ENCODE measurements around the gene MAML3.
A peak's percentile ranks its signal among the peaks of the same experiment; 100 is the strongest.

Gene MAML3

DNA sequence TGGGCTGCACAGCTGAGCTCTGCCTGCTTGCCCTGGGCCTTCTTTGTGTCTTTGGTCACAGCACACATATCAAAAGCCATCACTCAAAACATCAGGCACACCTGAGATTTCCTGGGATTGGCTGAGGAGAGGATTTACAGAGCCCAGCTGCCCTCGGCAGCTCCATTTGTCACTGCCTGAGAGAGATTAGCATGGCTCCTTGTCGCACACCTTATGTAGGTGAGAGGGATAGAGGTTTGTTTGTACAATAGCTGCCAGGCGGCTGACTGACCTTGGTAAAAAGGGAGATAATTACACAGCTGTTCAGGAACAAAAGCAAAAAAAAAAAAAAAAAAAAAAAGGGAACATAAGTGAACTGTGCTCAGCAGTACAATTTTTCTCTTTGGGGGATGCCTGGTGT lies 425.1 kb downstream of the MAML3 start:
- TF ChIP-seq, protein P1, sequence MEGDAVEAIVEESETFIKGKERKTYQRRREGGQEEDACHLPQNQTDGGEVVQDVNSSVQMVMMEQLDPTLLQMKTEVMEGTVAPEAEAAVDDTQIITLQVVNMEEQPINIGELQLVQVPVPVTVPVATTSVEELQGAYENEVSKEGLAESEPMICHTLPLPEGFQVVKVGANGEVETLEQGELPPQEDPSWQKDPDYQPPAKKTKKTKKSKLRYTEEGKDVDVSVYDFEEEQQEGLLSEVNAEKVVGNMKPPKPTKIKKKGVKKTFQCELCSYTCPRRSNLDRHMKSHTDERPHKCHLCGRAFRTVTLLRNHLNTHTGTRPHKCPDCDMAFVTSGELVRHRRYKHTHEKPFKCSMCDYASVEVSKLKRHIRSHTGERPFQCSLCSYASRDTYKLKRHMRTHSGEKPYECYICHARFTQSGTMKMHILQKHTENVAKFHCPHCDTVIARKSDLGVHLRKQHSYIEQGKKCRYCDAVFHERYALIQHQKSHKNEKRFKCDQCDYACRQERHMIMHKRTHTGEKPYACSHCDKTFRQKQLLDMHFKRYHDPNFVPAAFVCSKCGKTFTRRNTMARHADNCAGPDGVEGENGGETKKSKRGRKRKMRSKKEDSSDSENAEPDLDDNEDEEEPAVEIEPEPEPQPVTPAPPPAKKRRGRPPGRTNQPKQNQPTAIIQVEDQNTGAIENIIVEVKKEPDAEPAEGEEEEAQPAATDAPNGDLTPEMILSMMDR (IDR thresholded peaks at IDR 0.05; ENCODE audit: low read depth, low read length) = no peak
- no peak for DNase-seq (ENCODE audit: low read depth in 2 of 2)
- H3K4me3 ChIP-seq (replicated peaks in 1 of 2; ENCODE audit: low read depth in 2 of 2, low read length in 2 of 2) = no peak overlapping the region

DNA sequence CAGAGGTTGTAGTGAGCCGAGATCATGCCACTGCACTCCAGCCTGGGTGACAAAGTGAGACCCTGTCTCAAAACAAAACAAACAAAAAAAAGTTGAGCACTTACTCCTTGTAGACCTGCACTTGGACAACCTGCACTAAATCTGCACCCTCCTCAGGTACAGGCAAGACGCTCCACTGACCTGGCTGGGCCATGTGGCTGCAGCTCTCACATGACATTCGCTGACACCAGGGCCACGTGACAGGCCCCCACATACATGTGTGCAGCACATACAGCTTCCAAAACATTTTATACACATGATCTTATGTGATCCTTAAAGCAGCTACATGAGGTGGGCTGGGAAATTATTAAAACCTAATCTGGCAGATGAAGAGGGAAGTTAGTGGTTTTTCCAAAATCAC lies 425.8 kb downstream of the MAML3 start:
- DNase-seq (ENCODE audit: low read depth in 2 of 2) = no peak
- TF ChIP-seq, protein P1 (IDR thresholded peaks at IDR 0.05; ENCODE audit: low read depth, low read length) = no peak
- H3K4me3 ChIP-seq (replicated peaks in 1 of 2; ENCODE audit: low read depth in 2 of 2, low read length in 2 of 2) = no peak overlapping the region

DNA sequence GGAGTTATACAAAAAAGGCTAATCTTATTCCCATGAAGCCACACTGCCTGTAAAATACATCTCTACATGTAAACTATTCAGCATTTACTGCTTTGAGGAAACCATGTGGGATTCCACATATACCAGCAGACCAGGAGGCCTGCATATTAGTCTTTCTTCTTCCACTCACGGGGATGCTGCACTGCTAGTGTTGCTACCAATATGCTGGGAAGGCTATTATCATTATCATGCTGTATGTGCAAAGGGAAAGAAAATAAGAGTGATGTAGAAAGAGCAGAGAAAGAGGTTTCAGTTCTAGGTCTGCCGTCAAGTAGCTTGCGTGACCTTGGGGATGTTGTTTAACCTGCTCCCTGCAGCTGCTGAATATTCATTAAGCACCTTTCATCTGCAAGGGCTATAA lies 427.4 kb downstream of the MAML3 start:
- H3K4me3 ChIP-seq (replicated peaks in 1 of 2; ENCODE audit: low read depth in 2 of 2, low read length in 2 of 2) = no peak overlapping the region
- DNase-seq (ENCODE audit: low read depth in 2 of 2) = no peak
- TF ChIP-seq, protein P1 (IDR thresholded peaks at IDR 0.05; ENCODE audit: low read depth, low read length) = no peak

DNA sequence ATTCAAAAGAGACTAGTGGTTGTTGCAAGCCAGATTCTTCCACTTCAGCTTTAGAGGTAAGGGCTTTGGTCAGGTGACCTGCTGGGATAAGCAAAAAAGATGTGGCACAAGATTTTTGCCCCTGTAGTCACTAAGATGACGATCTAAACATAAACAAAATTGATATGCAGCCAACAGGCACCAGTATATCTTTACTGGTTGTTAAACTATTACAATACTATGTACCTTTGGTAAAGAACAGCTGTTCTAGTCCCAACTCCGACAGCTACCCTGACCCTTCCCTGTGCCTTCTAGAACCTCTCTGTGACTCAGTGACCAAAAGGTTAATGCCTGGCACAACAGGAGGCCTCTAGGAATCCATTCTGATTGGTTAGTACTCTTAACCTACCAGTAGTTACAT lies 428.7 kb downstream of the MAML3 start:
- H3K4me3 ChIP-seq (replicated peaks in 1 of 2; ENCODE audit: low read depth in 2 of 2, low read length in 2 of 2) = no peak overlapping the region
- TF ChIP-seq, protein P1 (IDR thresholded peaks at IDR 0.05; ENCODE audit: low read depth, low read length) = no peak
- DNase-seq (ENCODE audit: low read depth in 2 of 2) = no peak

DNA sequence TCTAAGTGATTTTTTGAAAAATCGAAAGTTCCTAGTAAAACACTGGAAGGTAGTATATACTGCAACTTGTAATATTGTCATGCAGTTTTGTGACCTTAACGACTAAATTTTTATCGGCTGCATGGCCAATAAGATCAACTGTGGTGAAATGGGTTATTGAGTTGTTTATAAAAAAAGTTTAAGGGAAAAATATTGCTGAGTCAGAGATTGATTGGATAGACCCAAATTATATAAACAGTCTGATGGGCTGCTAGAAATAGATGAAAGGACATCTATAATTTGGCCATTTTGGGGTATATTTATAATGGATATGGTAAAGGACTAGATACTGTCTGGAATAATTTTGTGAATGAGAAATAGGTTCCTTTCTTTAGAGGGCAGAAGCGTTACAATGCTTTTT lies 432.2 kb downstream of the MAML3 start:
- TF ChIP-seq, protein P1 (IDR thresholded peaks at IDR 0.05; ENCODE audit: low read depth, low read length) = no peak
- DNase-seq (ENCODE audit: low read depth in 2 of 2) = no peak
- H3K4me3 ChIP-seq (replicated peaks in 1 of 2; ENCODE audit: low read depth in 2 of 2, low read length in 2 of 2) = no peak overlapping the region

DNA sequence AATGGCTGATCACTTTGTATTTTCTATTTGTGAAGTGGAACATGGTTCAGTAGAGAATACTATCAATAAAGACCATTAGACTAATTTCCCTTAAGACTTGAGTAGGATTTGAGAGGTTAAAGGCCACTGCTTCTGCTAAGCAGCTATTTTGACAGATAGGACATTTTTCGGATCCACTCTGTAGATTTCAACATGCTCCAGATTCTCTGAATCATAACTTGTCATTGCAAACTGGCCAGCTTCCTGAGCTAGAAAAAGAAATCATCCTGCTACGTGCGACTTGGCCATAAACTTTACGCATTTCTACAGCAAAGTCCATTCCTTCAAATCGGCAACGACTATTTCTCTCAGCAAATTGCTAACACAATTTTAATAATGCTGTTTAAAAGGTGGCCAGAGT lies 433.2 kb downstream of the MAML3 start:
- no peak overlapping the region for H3K4me3 ChIP-seq (replicated peaks in 1 of 2; ENCODE audit: low read depth in 2 of 2, low read length in 2 of 2)
- DNase-seq (ENCODE audit: low read depth in 2 of 2) = peak; percentile 42 to 62
- TF ChIP-seq, protein P1 (IDR thresholded peaks at IDR 0.05; ENCODE audit: low read depth, low read length) = no peak

DNA sequence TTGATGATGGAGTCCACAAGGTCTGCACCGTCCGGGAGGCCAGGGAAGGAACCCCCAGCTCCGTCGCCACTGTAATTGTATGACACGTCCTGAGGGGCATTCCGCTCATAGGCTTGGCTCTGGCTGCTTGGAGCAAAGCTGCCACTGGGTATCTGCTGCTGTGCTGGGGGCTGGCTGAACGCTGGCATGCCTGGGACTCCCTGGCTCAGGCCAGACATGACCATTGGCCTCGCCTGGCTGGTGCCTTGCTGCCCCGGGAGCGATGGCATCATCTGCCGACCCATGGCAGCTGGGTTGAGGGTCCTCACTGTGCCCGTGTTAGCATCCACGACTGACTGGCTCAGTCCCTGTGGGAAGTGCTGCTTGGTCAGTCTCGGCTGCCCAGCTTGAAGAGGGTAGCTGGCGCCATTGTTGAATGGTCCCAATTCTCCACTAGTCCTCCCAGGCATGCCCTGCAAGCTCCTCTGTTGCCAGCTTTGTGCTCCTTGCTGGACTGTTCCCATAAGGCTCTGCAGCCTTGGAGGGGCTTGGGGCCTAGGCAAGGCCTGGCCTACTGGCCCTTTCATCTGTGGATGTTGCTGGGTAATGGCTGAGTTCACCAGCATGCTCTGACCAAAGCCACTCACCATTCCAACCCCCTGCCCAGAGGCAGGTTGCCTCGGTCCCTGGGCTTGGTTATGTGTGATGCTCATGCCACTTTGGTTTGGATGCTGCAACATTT lies 434.4 kb downstream of the MAML3 start:
- no peak overlapping the region for H3K4me3 ChIP-seq (replicated peaks in 1 of 2; ENCODE audit: low read depth in 2 of 2, low read length in 2 of 2)
- TF ChIP-seq, protein P1 (IDR thresholded peaks at IDR 0.05; ENCODE audit: low read depth, low read length) = no peak
- no peak for DNase-seq (ENCODE audit: low read depth in 2 of 2)
